H1 (cell line): ENCODE data around the gene TBC1D20. TPM values are rescaled to one million over a fixed set of nuclear protein-coding genes. Genes with fewer than 3 reads are reported as not detected.

Source experiments
- BCL11A ChIP-seq, 2 experiments: IDR thresholded peaks; one replicate each; pipeline ENCODE4 v1.6.1; 2011; ENCODE audit warnings: low read depth in 2 of 2, low read length in 2 of 2, mild to moderate bottlenecking in 2 of 2
- CBX5 ChIP-seq: fragments of 300-800, 300-1000 bp; sonication (generic); IDR thresholded peaks from 2 replicates; pipeline ENCODE4 v1.7.1; 2016; ENCODE audit warnings: antibody characterized with exemption, low read length, low read depth
- CEBPB ChIP-seq: IDR thresholded peaks from 2 replicates; pipeline ENCODE4 v1.6.1; 2012; ENCODE audit warnings: low read depth, low read length
- CHD2 ChIP-seq: IDR thresholded peaks from 2 replicates; pipeline ENCODE4 v1.6.1; 2012; ENCODE audit warnings: low read length, improper control_type of control experiment
- EGR1 ChIP-seq: IDR thresholded peaks from 2 replicates; pipeline ENCODE4 v1.6.1; 2011; ENCODE audit warnings: low read depth, low read length, borderline replicate concordance
- FOSL1 ChIP-seq: IDR thresholded peaks from 2 replicates; pipeline ENCODE4 v1.6.1; 2011; ENCODE audit warnings: mild to moderate bottlenecking, low read depth, low read length, moderate library complexity; ENCODE audit not compliant: insufficient read depth
- HDAC2 ChIP-seq, 2 experiments: fragments of 300-600 bp in 1 of 2; sonication (generic) in 1 of 2; IDR thresholded peaks; 2 replicates each; pipeline ENCODE4 v1.6.1; 2011 to 2012; ENCODE audit warnings: low read depth in 2 of 2, low read length in 2 of 2, mild to moderate bottlenecking in 2 of 2, moderate library complexity in 2 of 2, borderline replicate concordance in 1 of 2, inconsistent platforms in 1 of 2
- HDAC6 ChIP-seq: IDR thresholded peaks from one replicate; pipeline ENCODE4 v1.7.1; 2012; ENCODE audit warnings: low read depth, mild to moderate bottlenecking, inconsistent platforms, low read length, moderate library complexity
- KDM4A ChIP-seq: IDR thresholded peaks from one replicate; pipeline ENCODE4 v1.7.1; 2012; ENCODE audit warnings: low read depth, mild to moderate bottlenecking, moderate library complexity, low read length, inconsistent platforms; ENCODE audit not compliant: severe bottlenecking
- KDM5A ChIP-seq: fragments of 200-600 bp; IDR thresholded peaks from 2 replicates; pipeline ENCODE4 v1.7.1; 2012; ENCODE audit warnings: mild to moderate bottlenecking, low read length, inconsistent platforms, mixed read lengths
- MAFK ChIP-seq: IDR thresholded peaks from 2 replicates; pipeline ENCODE4 v1.6.1; 2012; ENCODE audit warnings: low read depth, mild to moderate bottlenecking, improper control_type of control experiment, low read length
- NANOG ChIP-seq: IDR thresholded peaks from 2 replicates; pipeline ENCODE4 v1.6.1; 2011; ENCODE audit warnings: low read length, low read depth, mild to moderate bottlenecking, inconsistent platforms; ENCODE audit not compliant: insufficient read depth, poor library complexity, severe bottlenecking
- PHF8 ChIP-seq: fragments of 200-600 bp; sonication (generic); conservative IDR thresholded peaks from 2 replicates; pipeline ENCODE4 v1.7.1; 2012; ENCODE audit warnings: low read depth, mild to moderate bottlenecking, inconsistent platforms, low read length, moderate library complexity
- RAD21 ChIP-seq, 2 experiments: IDR thresholded peaks in 1 of 2; conservative IDR thresholded peaks in 1 of 2; 2 replicates each; pipeline ENCODE4 v1.6.1; 2011; ENCODE audit warnings: low read depth in 2 of 2, low read length in 2 of 2, improper control_type of control experiment in 1 of 2, inconsistent platforms in 1 of 2, mild to moderate bottlenecking in 1 of 2, moderate library complexity in 1 of 2
- RXRA ChIP-seq: IDR thresholded peaks from 2 replicates; pipeline ENCODE4 v1.6.1; 2011; ENCODE audit warnings: low read depth, mild to moderate bottlenecking, low read length, moderate library complexity; ENCODE audit not compliant: insufficient read depth
- SIN3A ChIP-seq, 2 experiments: IDR thresholded peaks in 1 of 2; conservative IDR thresholded peaks in 1 of 2; 2 replicates each; pipeline ENCODE4 v1.6.1; 2011 to 2012; ENCODE audit warnings: low read length in 2 of 2, improper control_type of control experiment in 1 of 2, low read depth in 1 of 2, mild to moderate bottlenecking in 1 of 2
- SIX5 ChIP-seq: IDR thresholded peaks from 2 replicates; pipeline ENCODE4 v1.6.1; 2011; ENCODE audit warnings: mild to moderate bottlenecking, low read depth, low read length
- SP1 ChIP-seq: IDR thresholded peaks from 2 replicates; pipeline ENCODE4 v1.6.1; 2011; ENCODE audit warnings: low read depth, low read length
- SP2 ChIP-seq: IDR thresholded peaks from 2 replicates; pipeline ENCODE4 v1.6.1; 2012; ENCODE audit warnings: mild to moderate bottlenecking, low read length, inconsistent platforms
- TAF1 ChIP-seq: IDR thresholded peaks from 2 replicates; pipeline ENCODE4 v1.6.1; 2011; ENCODE audit warnings: mild to moderate bottlenecking, low read depth, low read length
- TEAD4 ChIP-seq: IDR thresholded peaks from 2 replicates; pipeline ENCODE4 v1.6.1; 2012; ENCODE audit warnings: low read depth, low read length, inconsistent platforms, mixed read lengths
- ZNF274 ChIP-seq: IDR thresholded peaks from 2 replicates; pipeline ENCODE4 v1.7.0; 2012; ENCODE audit warnings: low read length, borderline replicate concordance; ENCODE audit errors: extremely low read depth
- polyA plus RNA-seq, 7 experiments: library from polyadenylated mRNA; depleted of rRNA in 3 of 7; stranded (reverse) in 5 of 7; unstranded in 2 of 7; fragments of >200 nt in 5 of 7; fragments of 200-250 nt in 2 of 7; gene quantifications; 1 replicate in 5 of 7; 2 replicates in 1 of 7; 4 replicates in 1 of 7; pipeline versions ENCODE4 v1.2.1 to v1.2.3, GENCODE V29; 2011 to 2013; ENCODE audit warnings: missing spikeins in 2 of 7, mixed read lengths in 2 of 7
- total RNA-seq: library from RNA; stranded (reverse); fragmentation: NEBNext Ultra II Directional; extraction: Animal tissue kit (Norgen Biotek cat#: 25700); gene quantifications from 2 replicates; pipeline ENCODE4 v1.2.1, GENCODE V29; 2021
- TF ChIP-seq, protein P1 (sequence below): IDR thresholded peaks from 2 replicates; pipeline ENCODE4 v1.6.1; 2012; ENCODE audit warnings: inconsistent platforms

The TBC1D20 gene
- total and polyA plus RNA-seq, 2 of the 8 experiments (the other 6 are each of a cell fraction or from before 2014, with no cell fraction given), result 14.5 to 17.1 TPM

DNA sequence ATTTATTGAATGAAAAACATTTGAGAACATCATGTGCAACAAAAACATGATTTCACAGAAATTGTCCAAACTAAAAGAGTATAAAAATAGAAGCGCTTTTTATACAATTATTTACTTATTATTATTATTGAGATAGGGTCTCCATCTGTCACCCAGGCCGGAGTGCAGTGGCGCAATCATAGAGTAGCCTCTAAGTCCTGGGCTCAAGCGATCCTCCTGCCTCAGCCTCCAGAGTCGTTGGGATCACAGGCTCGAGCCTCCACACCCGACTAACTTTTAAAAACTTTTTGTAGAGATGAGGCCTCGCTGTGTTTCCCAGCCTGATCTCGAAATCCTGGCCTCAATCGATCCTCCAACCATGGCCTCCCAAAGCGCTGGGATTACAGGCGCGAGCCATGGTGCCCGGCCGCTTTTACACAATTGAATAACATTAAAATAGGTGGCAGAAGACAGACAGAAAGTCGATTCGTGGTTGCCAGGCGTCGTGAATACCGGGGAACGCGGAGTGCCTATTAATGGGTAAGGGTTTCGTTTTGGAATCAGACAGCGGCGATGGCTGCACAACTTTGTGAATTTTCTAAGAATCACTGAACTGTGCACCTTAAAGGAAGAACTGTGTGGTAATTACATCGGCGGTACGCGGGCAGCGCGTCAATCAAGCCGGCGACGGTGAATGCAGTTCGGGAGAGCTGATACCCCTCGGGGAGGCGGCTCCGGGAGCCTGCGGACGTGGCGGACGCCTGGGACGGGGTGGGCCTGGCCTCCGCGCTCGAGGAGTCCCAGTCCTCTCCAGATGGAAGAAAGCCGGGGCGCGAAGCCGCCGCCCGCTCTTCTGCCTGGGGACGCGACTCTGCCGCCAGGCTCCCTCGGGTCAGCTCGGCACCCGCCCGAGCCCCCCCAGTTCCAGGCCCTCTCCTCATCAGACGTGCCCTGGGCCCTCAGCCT lies 807 bp downstream of the TBC1D20 start (continued):
- TF ChIP-seq, protein P1, sequence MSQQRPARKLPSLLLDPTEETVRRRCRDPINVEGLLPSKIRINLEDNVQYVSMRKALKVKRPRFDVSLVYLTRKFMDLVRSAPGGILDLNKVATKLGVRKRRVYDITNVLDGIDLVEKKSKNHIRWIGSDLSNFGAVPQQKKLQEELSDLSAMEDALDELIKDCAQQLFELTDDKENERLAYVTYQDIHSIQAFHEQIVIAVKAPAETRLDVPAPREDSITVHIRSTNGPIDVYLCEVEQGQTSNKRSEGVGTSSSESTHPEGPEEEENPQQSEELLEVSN, result peak; percentile 31; the same call in 1 of the 2 replicates
- TF ChIP-seq SIX5, result no peak
- no peak for TF ChIP-seq HDAC6
- no peak for TF ChIP-seq EGR1
- no peak for TF ChIP-seq SP2
- TF ChIP-seq ZNF274, result no peak
- TF ChIP-seq HDAC2 (IDR thresholded peaks at IDR 0.05; ENCODE audit: borderline replicate concordance in 1 of 2, low read depth in 2 of 2, low read length in 2 of 2), result no peak
- TF ChIP-seq FOSL1, result no peak
- TF ChIP-seq RAD21 (IDR thresholded peaks at IDR 0.05 in 1 of 2, conservative IDR thresholded peaks at IDR 0.05 in 1 of 2; ENCODE audit: low read depth in 2 of 2, low read length in 2 of 2), result no peak
- no peak for TF ChIP-seq SP1
- TF ChIP-seq SIN3A (conservative IDR thresholded peaks at IDR 0.05 in 1 of 2, IDR thresholded peaks at IDR 0.05 in 1 of 2; ENCODE audit: low read depth in 1 of 2, low read length in 2 of 2), result 0 out of 4 replicates have a peak, but pooled peaks have one; percentile 18 to 22
- TF ChIP-seq MAFK, result no peak
- TF ChIP-seq NANOG, result no peak
- TF ChIP-seq CBX5, result no peak
- TF ChIP-seq TAF1, result no peak
- peak; percentile 71 for TF ChIP-seq KDM4A
- peak; percentile 59; the same call in 1 of the 2 replicates for TF ChIP-seq CEBPB
- TF ChIP-seq TEAD4, result no peak
- no peak for TF ChIP-seq BCL11A (IDR thresholded peaks at IDR 0.05; ENCODE audit: low read depth in 2 of 2, low read length in 2 of 2)
- no peak for TF ChIP-seq KDM5A
- TF ChIP-seq RXRA, result no peak
- no peak for TF ChIP-seq PHF8
- no peak for TF ChIP-seq CHD2
